Measurements from ENCODE around the gene MPZL3. TPM values are rescaled to one million over a fixed set of nuclear protein-coding genes. Genes with fewer than 3 reads are reported as not detected.

MPZL3 gene
- polyA plus RNA-seq, 1 of the 3 experiments (the other 2 are of a cell fraction), result 0.38 TPM

DNA sequence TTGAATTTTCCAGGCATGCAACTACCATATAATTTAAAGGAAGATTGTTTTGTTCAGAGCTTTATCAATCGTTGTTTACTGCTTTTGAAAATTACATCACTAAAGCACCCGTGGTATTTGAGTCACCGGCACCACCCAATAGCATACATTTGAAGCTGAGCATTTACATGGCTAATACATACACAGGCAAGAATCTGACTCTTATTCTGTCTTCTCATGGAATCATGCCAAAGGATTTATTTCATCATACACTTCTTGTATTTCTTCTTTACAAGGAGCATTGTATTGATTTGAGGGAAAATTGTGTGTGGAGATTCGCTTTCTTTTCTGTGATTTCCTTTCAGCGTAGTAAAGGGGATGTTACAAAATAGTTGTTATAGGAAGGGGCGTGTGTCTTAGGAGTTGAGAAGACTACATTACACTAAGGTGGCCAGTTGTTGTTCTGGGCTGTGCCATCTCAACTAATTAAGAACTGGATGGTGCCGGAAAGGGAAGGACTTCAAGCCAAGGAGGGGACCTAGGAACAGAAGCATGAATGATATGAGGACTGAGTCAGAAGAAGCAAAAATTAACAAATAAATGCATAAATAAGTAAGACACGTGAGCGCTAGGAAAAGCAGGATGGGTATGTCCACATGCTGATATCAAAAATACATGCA lies 39.4 kb upstream of the MPZL3 start:
- Histone ChIP-seq H3K4me1 (ENCODE audit: control insufficient read depth in 1 of 2, insufficient read depth in 2 of 2, low read depth in 1 of 2, low read length in 1 of 2) (no peaks in the 10 kb centered on the region), H3K9me3 (0 out of 2 replicates have a peak, but pooled peaks cover 4% of the 10 kb centered on the region), H3K27me3 (ENCODE audit: insufficient read depth) (no peaks in the 10 kb centered on the region; the same call in 1 of the 2 replicates), H3F3A (replicated peaks; ENCODE audit: insufficient read depth) (no peaks in the 10 kb centered on the region), H4K20me1 (ENCODE audit: insufficient read depth) (no peaks in the 10 kb centered on the region), H2AFZ (ENCODE audit: low read depth) (no peak overlapping the region), H3K4me2 (no peak overlapping the region), H3K79me2 (ENCODE audit: insufficient read depth) (no peaks in the 10 kb centered on the region), H3K9me2 (0 out of 2 replicates have a peak, but pooled peaks cover 2% of the 10 kb centered on the region), H3K27ac (ENCODE audit: low read depth in 2 of 2, low read length in 1 of 2) (no peak overlapping the region), H3K36me3 (replicated peaks in 1 of 2; ENCODE audit: control insufficient read depth in 1 of 2, insufficient read depth in 2 of 2, low read length in 1 of 2) (no peaks in the 10 kb centered on the region), H3K9ac (no peak overlapping the region), H3K4me3 (ENCODE audit: low read depth in 2 of 2, low read length in 1 of 2) (no peak overlapping the region)
- TF ChIP-seq NRF1 (IDR thresholded peaks at IDR 0.05; ENCODE audit: low read depth, low read length) (no peak), MEF2A (IDR thresholded peaks at IDR 0.05; ENCODE audit: borderline replicate concordance, low read depth) (no peak), MXI1 (IDR thresholded peaks at IDR 0.05; ENCODE audit: low read depth, low read length) (no peak), JUND (IDR thresholded peaks at IDR 0.05) (no peak), RCOR1 (IDR thresholded peaks at IDR 0.05; ENCODE audit: low read length) (no peak), FOXJ3 (CRISPR knock-in tag; IDR thresholded peaks at IDR 0.05) (no peak), RAD21 (IDR thresholded peaks at IDR 0.05; ENCODE audit: low read length) (no peak), SMC3 (IDR thresholded peaks at IDR 0.05; ENCODE audit: low read depth, low read length) (no peak), TEAD4 (IDR thresholded peaks at IDR 0.05; ENCODE audit: borderline replicate concordance, insufficient read depth) (no peak), POLR2AphosphoS5 (IDR thresholded peaks at IDR 0.05; ENCODE audit: low read depth, low read length) (no peak), EZH2phosphoT487 (IDR thresholded peaks at IDR 0.05; ENCODE audit: borderline replicate concordance, low read depth) (no peak), SIN3A (IDR thresholded peaks at IDR 0.05; ENCODE audit: borderline replicate concordance, low read depth, low read length) (no peak), FOXM1 (IDR thresholded peaks at IDR 0.05; ENCODE audit: low read depth) (no peak)
- TF ChIP-seq, protein P1, sequence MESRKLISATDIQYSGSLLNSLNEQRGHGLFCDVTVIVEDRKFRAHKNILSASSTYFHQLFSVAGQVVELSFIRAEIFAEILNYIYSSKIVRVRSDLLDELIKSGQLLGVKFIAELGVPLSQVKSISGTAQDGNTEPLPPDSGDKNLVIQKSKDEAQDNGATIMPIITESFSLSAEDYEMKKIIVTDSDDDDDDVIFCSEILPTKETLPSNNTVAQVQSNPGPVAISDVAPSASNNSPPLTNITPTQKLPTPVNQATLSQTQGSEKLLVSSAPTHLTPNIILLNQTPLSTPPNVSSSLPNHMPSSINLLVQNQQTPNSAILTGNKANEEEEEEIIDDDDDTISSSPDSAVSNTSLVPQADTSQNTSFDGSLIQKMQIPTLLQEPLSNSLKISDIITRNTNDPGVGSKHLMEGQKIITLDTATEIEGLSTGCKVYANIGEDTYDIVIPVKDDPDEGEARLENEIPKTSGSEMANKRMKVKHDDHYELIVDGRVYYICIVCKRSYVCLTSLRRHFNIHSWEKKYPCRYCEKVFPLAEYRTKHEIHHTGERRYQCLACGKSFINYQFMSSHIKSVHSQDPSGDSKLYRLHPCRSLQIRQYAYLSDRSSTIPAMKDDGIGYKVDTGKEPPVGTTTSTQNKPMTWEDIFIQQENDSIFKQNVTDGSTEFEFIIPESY (IDR thresholded peaks at IDR 0.05; ENCODE audit: borderline replicate concordance, low read depth), result no peak
- TF ChIP-seq, protein P2, sequence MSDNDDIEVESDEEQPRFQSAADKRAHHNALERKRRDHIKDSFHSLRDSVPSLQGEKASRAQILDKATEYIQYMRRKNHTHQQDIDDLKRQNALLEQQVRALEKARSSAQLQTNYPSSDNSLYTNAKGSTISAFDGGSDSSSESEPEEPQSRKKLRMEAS (IDR thresholded peaks at IDR 0.05; ENCODE audit: low read depth), result no peak
- TF ChIP-seq, protein P3, sequence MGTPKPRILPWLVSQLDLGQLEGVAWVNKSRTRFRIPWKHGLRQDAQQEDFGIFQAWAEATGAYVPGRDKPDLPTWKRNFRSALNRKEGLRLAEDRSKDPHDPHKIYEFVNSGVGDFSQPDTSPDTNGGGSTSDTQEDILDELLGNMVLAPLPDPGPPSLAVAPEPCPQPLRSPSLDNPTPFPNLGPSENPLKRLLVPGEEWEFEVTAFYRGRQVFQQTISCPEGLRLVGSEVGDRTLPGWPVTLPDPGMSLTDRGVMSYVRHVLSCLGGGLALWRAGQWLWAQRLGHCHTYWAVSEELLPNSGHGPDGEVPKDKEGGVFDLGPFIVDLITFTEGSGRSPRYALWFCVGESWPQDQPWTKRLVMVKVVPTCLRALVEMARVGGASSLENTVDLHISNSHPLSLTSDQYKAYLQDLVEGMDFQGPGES (IDR thresholded peaks at IDR 0.05; ENCODE audit: low read depth, low read length), result no peak
- ChIA-PET POLR2A (no interaction called here), CTCF (interaction anchor here (1.4 kb wide), 1 partner anchor 94 kb away, joined by 3 read pairs; no protein-coding TSS in a partner anchor)
- 18% methylated on average over 9 of the region's 9 CpGs for WGBS (ENCODE audit: low lambda C conversion rate)
- DNase-seq, result no peak

Measured in SK-N-SH (cell line).